ENCODE data around the gene TKFC. TPM values are rescaled to one million over a fixed set of nuclear protein-coding genes. Genes with fewer than 3 reads are reported as not detected.
A peak's percentile ranks its signal among the peaks of the same experiment; 100 is the strongest.

The TKFC gene
- total and polyA plus RNA-seq, 9 of the 15 experiments (the other 6 are each of a cell fraction or from before 2014, with no cell fraction given): 2.0 to 61.7 (median 28.5) TPM

DNA sequence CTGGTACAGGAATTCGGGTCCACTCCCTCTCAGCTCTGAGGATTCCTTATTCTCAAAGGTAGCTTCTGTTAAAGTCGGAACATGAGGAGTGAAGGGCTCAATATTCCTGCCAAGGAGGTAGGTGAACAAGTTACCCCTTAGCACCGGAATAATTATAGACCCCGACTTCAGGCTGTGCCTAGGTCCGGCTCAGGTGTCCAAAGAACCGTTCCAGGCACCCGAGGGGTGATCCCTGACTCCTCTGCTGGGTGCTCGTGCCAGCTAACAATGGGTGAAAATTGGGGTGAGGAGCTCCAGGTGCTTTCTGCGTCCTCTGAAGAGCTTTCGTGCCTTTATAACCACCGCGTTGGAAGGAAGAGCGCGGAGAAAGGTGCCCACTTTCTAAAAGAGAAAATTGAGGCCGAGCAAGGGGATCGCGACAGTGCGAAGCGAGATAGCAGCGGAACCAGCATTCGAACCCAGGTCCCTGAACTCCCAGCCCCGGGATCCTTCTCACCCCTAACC, 28.3 kb downstream of the TKFC start:
- ATAC-seq (no peak), DNase-seq (ENCODE audit: extremely low read depth in 1 of 4, low spot score in 3 of 4) (peak in 1 of 4 experiments; percentile 14), FAIRE-seq (no peak)
- Histone ChIP-seq H3K27ac (ENCODE audit: extremely low read depth, low read depth, low read length) (peak overlapping the region; percentile 96), H3K9me3 (replicated peaks; ENCODE audit: control insufficient read depth, insufficient read depth, low read depth, low read length) (no peaks in the 10 kb centered on the region), H3K36me3 (ENCODE audit: control insufficient read depth, insufficient read depth, low read length) (peaks cover 34% of the 10 kb centered on the region), H3K4me3 (peak overlapping the region; percentile 67), H3K79me2 (ENCODE audit: control insufficient read depth, insufficient read depth, low read length) (peaks cover 64% of the 10 kb centered on the region), H3K4me1 (replicated peaks in 1 of 2; ENCODE audit: control insufficient read depth in 2 of 2, insufficient read depth in 2 of 2, low read length in 2 of 2) (peaks cover 29 to 39% of the 10 kb centered on the region in 2 experiments), H3K4me2 (ENCODE audit: insufficient read depth, low read length) (peak overlapping the region; percentile 100), H3K27me3 (ENCODE audit: control insufficient read depth in 2 of 2, insufficient read depth in 2 of 2, low read length in 2 of 2) (no peaks in the 10 kb centered on the region), H4K20me1 (replicated peaks; ENCODE audit: control insufficient read depth, insufficient read depth, low read length) (no peaks in the 10 kb centered on the region), H3K9me1 (ENCODE audit: control insufficient read depth, insufficient read depth, low read length) (no peaks in the 10 kb centered on the region), H3K9ac (ENCODE audit: insufficient read depth in 1 of 2, low read depth in 2 of 2, low read length in 2 of 2) (peak overlapping the region; percentile 97 to 99), H2AFZ (ENCODE audit: low read depth, low read length) (peak overlapping the region; percentile 98)
- under 1% methylated on average over 22 of the region's 22 CpGs for WGBS (ENCODE audit: insufficient coverage, low coverage, missing lambda C conversion rate)
- BruUV-seq (replicated peaks): TSS peak; percentile 78
- intact Hi-C loops (cut with micrococcal nuclease) (no loop called here), in situ Hi-C loops (cut with MboI) (no loop called here)
- ChIA-PET POLR2A (interaction anchor here (0.6 to 4.6 kb wide), 21 partner anchors 9 to 319 kb away, joined by 3 to 37 read pairs (median 4); partner anchors contain the start of genes CPSF7, DDB1, SDHAF2 and TKFC), CTCF (ENCODE audit: low intra/inter-chr PET ratio) (no interaction called here)
- TF ChIP-seq SIN3A (IDR thresholded peaks at IDR 0.05; ENCODE audit: borderline replicate concordance in 2 of 2, control insufficient read depth in 1 of 2, low read depth in 2 of 2, low read length in 2 of 2) (peak in 1 of 2 experiments; percentile 46; a peak in 1 of 4 replicates), EGR1 (conservative IDR thresholded peaks at IDR 0.05) (no peak), CTBP1 (IDR thresholded peaks at IDR 0.05; ENCODE audit: borderline replicate concordance) (no peak), BMI1 (IDR thresholded peaks at IDR 0.05; ENCODE audit: low read length) (no peak), MEF2A (IDR thresholded peaks at IDR 0.05; ENCODE audit: control insufficient read depth, low read depth, low read length) (no peak), CREM (IDR thresholded peaks at IDR 0.05; ENCODE audit: low read depth) (no peak), KLF13 (tag; IDR thresholded peaks at IDR 0.05; ENCODE audit: borderline replicate concordance, low read depth) (no peak), ZNF507 (tag; conservative IDR thresholded peaks at IDR 0.05) (no peak), NFYB (IDR thresholded peaks at IDR 0.05; ENCODE audit: extremely low read depth, insufficient read length) (no peak), HNRNPH1 (optimal IDR thresholded peaks at IDR 0.05; ENCODE audit: low read depth, low read length) (no peak), ZNF398 (CRISPR knock-in tag; IDR thresholded peaks at IDR 0.05) (no peak), NFIC (IDR thresholded peaks at IDR 0.05) (no peak), CBX3 (IDR thresholded peaks at IDR 0.05; ENCODE audit: borderline replicate concordance in 1 of 2, low read length in 2 of 2) (no peak), ZKSCAN3 (CRISPR knock-in tag; IDR thresholded peaks at IDR 0.05) (no peak), MAZ (CRISPR knock-in tag; conservative IDR thresholded peaks at IDR 0.05 in 1 of 2, IDR thresholded peaks at IDR 0.05 in 1 of 2) (no peak), CHD2 (IDR thresholded peaks at IDR 0.05; ENCODE audit: low read depth, low read length) (no peak; the same call in 1 of the 2 replicates)
- TF ChIP-seq, protein P1, sequence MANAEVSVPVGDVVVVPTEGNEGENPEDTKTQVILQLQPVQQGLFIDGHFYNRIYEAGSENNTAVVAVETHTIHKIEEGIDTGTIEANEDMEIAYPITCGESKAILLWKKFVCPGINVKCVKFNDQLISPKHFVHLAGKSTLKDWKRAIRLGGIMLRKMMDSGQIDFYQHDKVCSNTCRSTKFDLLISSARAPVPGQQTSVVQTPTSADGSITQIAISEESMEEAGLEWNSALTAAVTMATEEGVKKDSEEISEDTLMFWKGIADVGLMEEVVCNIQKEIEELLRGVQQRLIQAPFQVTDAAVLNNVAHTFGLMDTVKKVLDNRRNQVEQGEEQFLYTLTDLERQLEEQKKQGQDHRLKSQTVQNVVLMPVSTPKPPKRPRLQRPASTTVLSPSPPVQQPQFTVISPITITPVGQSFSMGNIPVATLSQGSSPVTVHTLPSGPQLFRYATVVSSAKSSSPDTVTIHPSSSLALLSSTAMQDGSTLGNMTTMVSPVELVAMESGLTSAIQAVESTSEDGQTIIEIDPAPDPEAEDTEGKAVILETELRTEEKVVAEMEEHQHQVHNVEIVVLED (CRISPR knock-in tag; IDR thresholded peaks at IDR 0.05): no peak
- TF ChIP-seq, protein P2, sequence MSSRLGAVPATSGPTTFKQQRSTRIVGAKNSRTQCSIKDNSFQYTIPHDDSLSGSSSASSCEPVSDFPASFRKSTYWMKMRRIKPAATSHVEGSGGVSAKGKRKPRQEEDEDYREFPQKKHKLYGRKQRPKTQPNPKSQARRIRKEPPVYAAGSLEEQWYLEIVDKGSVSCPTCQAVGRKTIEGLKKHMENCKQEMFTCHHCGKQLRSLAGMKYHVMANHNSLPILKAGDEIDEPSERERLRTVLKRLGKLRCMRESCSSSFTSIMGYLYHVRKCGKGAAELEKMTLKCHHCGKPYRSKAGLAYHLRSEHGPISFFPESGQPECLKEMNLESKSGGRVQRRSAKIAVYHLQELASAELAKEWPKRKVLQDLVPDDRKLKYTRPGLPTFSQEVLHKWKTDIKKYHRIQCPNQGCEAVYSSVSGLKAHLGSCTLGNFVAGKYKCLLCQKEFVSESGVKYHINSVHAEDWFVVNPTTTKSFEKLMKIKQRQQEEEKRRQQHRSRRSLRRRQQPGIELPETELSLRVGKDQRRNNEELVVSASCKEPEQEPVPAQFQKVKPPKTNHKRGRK (tag; IDR thresholded peaks at IDR 0.05): no peak

All from K562 (cell line).